ENCODE measurements around the gene TLCD1. TPM values are rescaled to one million over a fixed set of nuclear protein-coding genes. Genes with fewer than 3 reads are reported as not detected.

Gene TLCD1
- total RNA-seq, 5 donors from 2014 or later (not counting 1 experiment from before 2014, with no cell fraction given): 1.2 to 1.8 (median 1.3) TPM; not detected in 1

DNA sequence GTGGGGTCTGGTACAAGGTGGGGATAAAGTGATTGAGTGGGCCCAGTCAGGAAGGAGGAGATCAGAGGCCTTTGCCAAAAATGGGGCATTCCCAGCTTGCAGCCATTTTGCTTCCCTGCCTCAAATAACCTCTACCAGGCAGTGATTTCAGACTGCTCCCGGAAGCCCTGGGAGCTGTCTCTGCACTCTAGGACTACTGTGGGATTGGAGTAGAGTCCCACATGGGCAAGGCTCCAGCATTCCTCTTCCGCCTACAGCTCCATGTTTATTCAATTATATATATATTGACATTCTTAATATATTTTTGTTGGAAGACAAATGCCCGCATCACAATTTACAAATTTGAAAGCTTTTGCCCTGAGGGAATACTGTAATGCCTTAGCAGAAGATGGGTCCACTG lies 50.5 kb downstream of the TLCD1 start:
- CTCF ChIA-PET: interaction anchor here (0.6 to 1.3 kb wide), 4 partner anchors 9 to 243 kb away, joined by 3 to 4 read pairs (median 3); no protein-coding TSS in a partner anchor

More for the DNA sequence above, 50.5 kb downstream of the TLCD1 start:
- H3K9me3 ChIP-seq: no peaks in the 10 kb centered on the region
- no peak for ATAC-seq (replicated peaks in 1 of 4)
- peaks cover 0 to 5% (median 0%) of the 10 kb centered on the region in 3 donors for H3K4me1 Mint-ChIP-seq
- H3K27ac ChIP-seq (ENCODE audit: low read length): no peak overlapping the region
- no peaks in the 10 kb centered on the region for H3K27me3 ChIP-seq (replicated peaks in 1 of 2; ENCODE audit: control insufficient read depth in 2 of 2, extremely low read depth in 1 of 2, insufficient read depth in 2 of 2, low read length in 1 of 2)
- peaks cover 21 to 92% of the 10 kb centered on the region in 2 donors for H3K36me3 ChIP-seq (ENCODE audit: control insufficient read depth in 2 of 2, extremely low read depth in 1 of 2, insufficient read depth in 1 of 2, low read length in 1 of 2)
- H3K9me3 Mint-ChIP-seq: no peaks in the 10 kb centered on the region
- peaks cover 66% of the 10 kb centered on the region for H3K36me3 Mint-ChIP-seq
- no CpG with 5 or more reads among the region's 3 CpGs for WGBS (ENCODE audit: insufficient coverage)
- no peak overlapping the region for H3K4me3 Mint-ChIP-seq
- no peak overlapping the region for H3K27ac Mint-ChIP-seq
- H3K4me3 ChIP-seq (ENCODE audit: control insufficient read depth in 1 of 2, extremely low read depth in 1 of 2, low read length in 1 of 2): no peak overlapping the region
- no peaks in the 10 kb centered on the region for H3K4me1 ChIP-seq (ENCODE audit: control insufficient read depth in 1 of 2, extremely low read depth in 1 of 2, insufficient read depth in 2 of 2, low read length in 2 of 2)
- H3K27me3 Mint-ChIP-seq: no peaks in the 10 kb centered on the region
- DNase-seq: no peak
- POLR2A ChIA-PET: interaction anchor here (0.5 to 0.6 kb wide), 4 partner anchors 13 to 75 kb away, joined by 3 to 22 read pairs (median 8); no protein-coding TSS in a partner anchor

Other genes with a start within 250 kb of the TLCD1 start
- gene FOXN1, start 219.9 kb downstream of the TLCD1 start, total RNA-seq: not detected
- gene UNC119, start 173.6 kb downstream of the TLCD1 start, total RNA-seq: 10 to 100 TPM; 37.7 to 51.7 (median 44.5) TPM
- gene PIGS, start 154.7 kb downstream of the TLCD1 start, total RNA-seq: 10 to 100 TPM; 54.9 to 63.0 (median 60.9) TPM
- gene ALDOC, start 149.3 kb downstream of the TLCD1 start, total RNA-seq: 10 to 100 TPM; 27.0 to 31.0 (median 28.4) TPM
- 10 to 100 TPM in 3 of 5 donors, 1 to 10 TPM in 2; 7.7 to 26.5 (median 10.3) TPM for gene SPAG5, start 127.2 kb downstream of the TLCD1 start, total RNA-seq
- 10 to 100 TPM; 14.2 to 26.1 (median 21.9) TPM for gene RSKR, start 112.0 kb downstream of the TLCD1 start, total RNA-seq
- 100 to 1,000 TPM; 129 to 156 (median 138) TPM for gene BLTP2, start 81.1 kb downstream of the TLCD1 start, total RNA-seq
- 10 to 100 TPM; 25.3 to 45.8 (median 43.9) TPM for gene SDF2, start 64.3 kb downstream of the TLCD1 start, total RNA-seq
- gene SUPT6H, start 64.0 kb downstream of the TLCD1 start, total RNA-seq: 100 to 1,000 TPM in 2 of 5 donors, 10 to 100 TPM in 3; 89.2 to 129 (median 95.7) TPM
- 10 to 100 TPM in 3 of 5 donors, 1 to 10 TPM in 2; 5.6 to 11.6 (median 10.2) TPM for gene PROCA1, start 14.3 kb downstream of the TLCD1 start, total RNA-seq
- 10 to 100 TPM in 3 of 5 donors, 1 to 10 TPM in 2; 7.6 to 82.8 (median 11.0) TPM for gene RAB34, start 8.4 kb downstream of the TLCD1 start, total RNA-seq
- 1,000 to 10,000 TPM; 2,927 to 3,276 (median 3,036) TPM for gene RPL23A, start 6.2 kb downstream of the TLCD1 start, total RNA-seq
- gene NEK8, start 2.6 kb upstream of the TLCD1 start, total RNA-seq: 10 to 100 TPM in 3 of 5 donors, 1 to 10 TPM in 2; 7.7 to 13.6 (median 12.7) TPM
- gene TRAF4, start 17.8 kb upstream of the TLCD1 start, total RNA-seq: 100 to 1,000 TPM in 2 of 5 donors, 10 to 100 TPM in 3; 37.5 to 226 (median 42.5) TPM
- 10 to 100 TPM; 17.6 to 23.4 (median 23.3) TPM for gene FAM222B, start 116.6 kb upstream of the TLCD1 start, total RNA-seq
- gene ERAL1, start 128.8 kb upstream of the TLCD1 start, total RNA-seq: 10 to 100 TPM; 18.9 to 33.7 (median 29.0) TPM
- gene FLOT2, start 171.5 kb upstream of the TLCD1 start, total RNA-seq: 100 to 1,000 TPM; 138 to 256 (median 235) TPM
- gene DHRS13, start 176.8 kb upstream of the TLCD1 start, total RNA-seq: 10 to 100 TPM; 23.1 to 44.9 (median 39.7) TPM
- 100 to 1,000 TPM; 121 to 176 (median 123) TPM for gene PHF12, start 225.3 kb upstream of the TLCD1 start, total RNA-seq

Measured in T-cell (primary cell).